Measurements from ENCODE around the gene SMAD6.
"Not testable (repeated sequence)": the region's sequence is repeated elsewhere in the genome, so short reads cannot be mapped to it uniquely, and the experiment has no call there.

Gene SMAD6

DNA sequence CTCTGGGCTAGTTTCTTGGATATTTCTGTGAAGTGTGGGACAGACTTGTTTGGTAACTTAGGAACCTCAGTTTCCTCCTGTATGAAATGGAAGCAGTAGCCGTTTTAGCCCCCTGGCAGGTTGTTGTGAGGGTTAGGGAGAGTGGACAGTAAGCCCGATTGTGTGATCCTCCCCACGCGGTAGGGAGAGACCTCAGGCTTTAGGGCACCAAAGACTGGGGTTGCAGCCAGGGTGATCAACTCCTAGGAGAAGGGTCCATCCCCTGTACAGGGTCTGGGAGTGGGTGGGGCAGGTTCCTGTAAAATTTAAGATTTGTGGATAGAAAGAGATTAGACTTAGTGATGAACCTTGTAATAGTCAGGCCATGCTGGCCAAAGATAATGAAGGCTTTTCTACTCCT is 120.5 kb downstream of the SMAD6 start:
- peaks cover 15% of the 10 kb centered on the region for H3K4me1 Mint-ChIP-seq (ENCODE audit: low read depth)
- peaks cover 11% of the 10 kb centered on the region for H3K27me3 Mint-ChIP-seq
- H3K27ac Mint-ChIP-seq, result no peak overlapping the region
- intact Hi-C loops (cut with micrococcal nuclease), result no loop called here
- H3K36me3 Mint-ChIP-seq (ENCODE audit: low read depth), result no peaks in the 10 kb centered on the region
- H3K9me3 Mint-ChIP-seq, result no peaks in the 10 kb centered on the region
- no peak overlapping the region for H3K4me3 Mint-ChIP-seq

DNA sequence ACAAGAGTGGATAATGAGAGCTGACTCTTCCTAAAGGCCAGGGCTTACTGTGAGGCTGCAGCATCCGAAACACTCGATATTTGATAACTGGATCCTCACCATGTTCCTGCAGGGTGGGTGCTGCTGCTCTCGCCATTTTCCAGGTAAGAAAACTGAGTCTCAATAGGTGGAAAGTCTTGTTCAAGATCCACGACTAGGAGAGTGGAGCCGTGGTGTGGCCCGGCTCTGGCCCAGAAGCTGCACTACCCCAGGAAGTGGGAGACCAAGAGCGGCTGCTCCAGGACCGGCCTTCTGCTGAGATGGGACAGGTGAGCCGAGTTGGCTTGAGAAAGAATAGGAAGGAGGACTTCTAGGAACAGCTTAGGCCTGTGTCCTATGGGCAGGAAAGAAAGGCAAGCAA is 121.6 kb downstream of the SMAD6 start:
- Mint-ChIP-seq H3K27ac (no peak overlapping the region), H3K36me3 (ENCODE audit: low read depth) (no peaks in the 10 kb centered on the region), H3K4me1 (ENCODE audit: low read depth) (peaks cover 15% of the 10 kb centered on the region), H3K27me3 (peaks cover 11% of the 10 kb centered on the region), H3K4me3 (no peak overlapping the region), H3K9me3 (no peaks in the 10 kb centered on the region)
- intact Hi-C loops (cut with micrococcal nuclease), result no loop called here

DNA sequence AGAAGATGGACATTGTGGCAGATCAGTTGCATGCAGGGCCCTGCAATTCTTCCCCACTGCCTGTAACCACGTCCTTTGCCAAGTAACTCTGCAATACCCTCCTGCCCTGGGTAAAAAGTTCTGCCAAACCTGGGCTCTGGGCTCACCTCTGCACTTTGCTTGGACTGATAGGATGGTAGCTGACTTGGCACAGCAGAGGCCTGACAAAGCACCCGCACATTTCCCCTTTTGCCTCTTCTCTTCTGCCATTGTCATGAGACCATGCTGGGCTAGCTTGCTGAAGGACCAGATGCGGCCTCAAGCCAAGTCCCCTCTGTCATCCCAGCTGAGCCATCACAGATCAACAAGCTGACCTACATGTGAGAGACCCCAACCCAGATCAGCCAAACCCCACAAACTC is 122.4 kb downstream of the SMAD6 start:
- Mint-ChIP-seq H3K36me3 (ENCODE audit: low read depth) (no peaks in the 10 kb centered on the region), H3K27ac (no peak overlapping the region), H3K4me1 (ENCODE audit: low read depth) (peaks cover 6% of the 10 kb centered on the region), H3K4me3 (no peak overlapping the region), H3K27me3 (peaks cover 7% of the 10 kb centered on the region), H3K9me3 (no peaks in the 10 kb centered on the region)
- intact Hi-C loops (cut with micrococcal nuclease), result no loop called here

DNA sequence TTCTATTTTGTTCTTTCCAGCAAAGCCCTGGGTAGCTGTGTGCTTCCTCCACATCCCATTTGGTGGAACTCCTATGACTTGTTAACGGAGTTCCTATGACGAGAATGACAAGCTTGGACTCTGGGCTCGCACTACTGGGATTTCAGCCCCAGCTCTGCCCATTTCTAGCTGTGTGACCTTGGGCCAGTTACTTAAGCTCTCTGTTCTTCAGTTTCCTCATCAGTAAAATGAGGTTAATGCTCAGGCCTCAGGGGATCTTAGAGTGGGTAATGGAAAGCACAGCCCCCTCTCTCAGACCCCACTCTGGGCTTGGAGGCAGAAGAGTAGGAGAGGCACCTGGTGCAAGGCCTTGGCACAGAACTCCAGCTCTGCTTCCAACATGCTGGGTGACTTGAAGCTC is 123.1 kb downstream of the SMAD6 start:
- intact Hi-C loops (cut with micrococcal nuclease), result no loop called here
- no peak overlapping the region for H3K4me3 Mint-ChIP-seq
- no peaks in the 10 kb centered on the region for H3K9me3 Mint-ChIP-seq
- peaks cover 5% of the 10 kb centered on the region for H3K27me3 Mint-ChIP-seq
- no peaks in the 10 kb centered on the region for H3K36me3 Mint-ChIP-seq (ENCODE audit: low read depth)
- H3K4me1 Mint-ChIP-seq (ENCODE audit: low read depth), result peaks cover 9% of the 10 kb centered on the region
- no peak overlapping the region for H3K27ac Mint-ChIP-seq

DNA sequence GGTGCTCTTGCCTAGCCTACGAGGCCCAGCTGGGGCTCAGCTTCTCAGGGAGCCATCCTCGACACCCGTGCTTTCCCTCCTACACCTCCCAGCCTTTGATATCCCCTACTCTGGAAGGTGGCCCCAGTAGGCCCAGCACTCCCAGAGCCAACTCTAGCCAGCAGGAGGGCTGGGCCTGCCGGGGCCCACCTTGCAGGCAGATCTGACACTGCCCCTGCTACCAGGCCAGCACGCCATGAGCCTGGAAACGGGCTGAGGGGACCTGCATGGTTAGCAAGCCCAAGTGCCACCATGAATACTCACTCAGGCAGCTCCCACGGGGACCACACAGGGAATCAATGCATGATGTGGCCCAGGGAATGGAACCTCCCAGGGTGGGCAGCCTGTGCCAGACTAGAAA is 123.7 kb downstream of the SMAD6 start:
- H3K27me3 Mint-ChIP-seq, result peaks cover 6% of the 10 kb centered on the region
- intact Hi-C loops (cut with micrococcal nuclease), result no loop called here
- H3K27ac Mint-ChIP-seq, result no peak overlapping the region
- H3K4me3 Mint-ChIP-seq, result no peak overlapping the region
- H3K36me3 Mint-ChIP-seq (ENCODE audit: low read depth), result no peaks in the 10 kb centered on the region
- no peaks in the 10 kb centered on the region for H3K9me3 Mint-ChIP-seq
- peaks cover 14% of the 10 kb centered on the region for H3K4me1 Mint-ChIP-seq (ENCODE audit: low read depth)

DNA sequence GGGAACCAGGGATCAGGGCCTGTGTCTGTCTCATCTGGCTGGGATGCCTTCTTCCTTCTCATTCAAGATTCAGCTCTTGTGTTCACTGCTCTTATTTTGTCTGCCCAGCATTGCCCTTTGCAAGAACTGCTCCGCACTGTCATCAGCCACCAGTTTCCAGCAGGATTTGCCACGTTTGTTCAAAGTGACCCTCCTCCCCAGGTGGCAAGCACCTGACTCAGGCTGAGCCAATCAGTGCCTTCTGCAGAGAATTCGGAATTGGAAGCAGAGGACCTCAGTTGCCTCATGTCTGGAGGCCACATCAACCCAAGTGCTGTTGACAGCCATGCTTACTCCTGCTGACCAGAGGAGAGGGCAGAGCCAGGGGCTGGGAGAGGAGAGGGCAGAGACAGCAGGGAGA is 124.5 kb downstream of the SMAD6 start:
- Mint-ChIP-seq H3K4me3 (no peak overlapping the region), H3K27ac (no peak overlapping the region), H3K4me1 (ENCODE audit: low read depth) (peaks cover 22% of the 10 kb centered on the region), H3K9me3 (no peaks in the 10 kb centered on the region), H3K36me3 (ENCODE audit: low read depth) (no peaks in the 10 kb centered on the region), H3K27me3 (peaks cover 5% of the 10 kb centered on the region)
- intact Hi-C loops (cut with micrococcal nuclease), result no loop called here

DNA sequence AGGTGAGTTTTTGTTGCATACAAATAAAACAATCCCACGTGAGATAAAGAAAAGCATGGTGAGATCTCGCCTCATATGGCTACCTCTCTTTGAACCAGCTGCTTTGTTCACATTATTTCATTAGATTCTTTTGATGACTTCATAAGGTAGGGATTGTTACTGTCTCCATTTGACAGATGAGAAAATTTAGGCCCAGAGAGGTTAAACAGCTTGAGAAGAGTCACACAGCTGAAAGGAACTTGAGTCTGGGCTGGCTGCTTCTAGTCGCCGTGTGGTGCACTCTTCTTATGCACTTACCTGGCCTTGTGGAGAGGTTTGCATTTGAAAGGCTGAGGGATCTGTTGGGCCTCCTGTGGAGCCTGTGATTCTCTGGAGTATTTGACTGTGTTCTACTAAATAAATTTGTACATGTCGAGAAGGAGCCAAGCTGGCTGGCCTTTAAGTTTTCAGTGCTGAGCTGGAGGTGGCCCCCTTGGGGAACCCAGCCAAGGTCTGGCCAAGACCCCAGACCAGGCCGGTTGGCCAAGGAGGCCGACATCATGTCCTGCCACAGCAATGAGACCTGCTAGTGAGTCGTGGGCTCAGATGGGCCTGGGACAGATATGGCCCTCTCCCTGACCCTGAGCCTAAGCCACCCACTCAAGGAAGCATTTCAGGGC is 125.1 kb downstream of the SMAD6 start:
- Mint-ChIP-seq H3K27me3 (peaks cover 5% of the 10 kb centered on the region), H3K4me1 (ENCODE audit: low read depth) (peaks cover 28% of the 10 kb centered on the region), H3K4me3 (no peak overlapping the region), H3K27ac (no peak overlapping the region), H3K9me3 (no peaks in the 10 kb centered on the region), H3K36me3 (ENCODE audit: low read depth) (no peaks in the 10 kb centered on the region)
- intact Hi-C loops (cut with micrococcal nuclease), result no loop called here

DNA sequence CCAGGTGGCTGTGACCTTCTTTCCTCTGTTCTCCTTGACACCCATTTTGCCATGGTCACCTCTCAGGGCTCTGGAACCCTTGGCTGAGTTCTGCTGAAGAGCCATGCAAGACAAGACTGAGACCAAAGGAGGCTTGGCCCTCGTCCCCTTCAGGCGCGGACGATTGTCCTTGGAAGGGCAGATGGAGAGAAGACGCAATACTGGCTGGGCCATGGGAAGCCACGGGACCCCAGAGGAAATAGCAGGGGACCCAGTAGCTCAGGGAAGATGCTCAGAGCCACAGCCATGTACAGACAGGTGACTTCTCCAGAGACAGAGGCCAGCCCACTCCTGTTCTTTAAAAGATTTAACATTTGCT is 125.6 kb downstream of the SMAD6 start:
- intact Hi-C loops (cut with micrococcal nuclease), result no loop called here
- Mint-ChIP-seq H3K27ac (no peak overlapping the region), H3K36me3 (ENCODE audit: low read depth) (no peaks in the 10 kb centered on the region), H3K27me3 (peaks cover 2% of the 10 kb centered on the region), H3K4me3 (no peak overlapping the region), H3K4me1 (ENCODE audit: low read depth) (peaks cover 33% of the 10 kb centered on the region), H3K9me3 (no peaks in the 10 kb centered on the region)

DNA sequence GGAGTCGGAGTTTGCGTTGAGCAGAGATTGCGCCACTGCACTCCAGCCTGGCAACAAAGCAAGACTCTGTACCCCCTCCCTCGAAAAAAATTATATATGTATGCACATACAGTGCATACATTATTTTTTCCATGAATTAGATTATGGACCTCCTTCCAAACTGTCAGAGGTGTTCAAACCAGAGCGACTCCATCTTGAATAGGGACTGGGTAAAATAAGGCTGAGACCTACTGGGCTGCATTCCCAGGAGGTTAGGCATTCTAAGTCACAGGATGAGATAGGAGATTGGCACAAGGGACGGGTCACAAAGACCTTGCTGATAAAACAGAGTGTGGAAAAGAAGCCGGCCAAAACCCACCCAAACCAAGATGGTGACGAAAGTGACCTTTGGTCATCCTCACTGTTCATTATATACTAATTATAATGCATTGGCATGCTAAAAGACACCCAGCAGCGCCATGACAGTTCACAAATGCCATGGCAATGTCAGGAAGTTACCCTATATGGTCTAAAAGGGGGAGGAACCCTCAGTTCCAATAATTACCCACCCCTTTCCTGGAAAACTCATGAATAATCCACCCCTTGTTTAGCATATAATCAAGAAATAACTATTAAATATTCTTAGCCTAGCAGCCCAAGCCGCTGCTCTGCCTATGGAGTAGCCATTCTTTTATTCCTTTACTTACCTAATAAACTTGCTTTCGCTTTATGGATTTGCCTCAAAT is 126.9 kb downstream of the SMAD6 start:
- H3K27ac Mint-ChIP-seq; intact Hi-C loops (cut with micrococcal nuclease); H3K36me3 Mint-ChIP-seq (ENCODE audit: low read depth); H3K9me3 Mint-ChIP-seq; H3K27me3 Mint-ChIP-seq; H3K4me3 Mint-ChIP-seq: not testable (repeated sequence)
- H3K4me1 Mint-ChIP-seq (ENCODE audit: low read depth), result peaks cover 43% of the 10 kb centered on the region

DNA sequence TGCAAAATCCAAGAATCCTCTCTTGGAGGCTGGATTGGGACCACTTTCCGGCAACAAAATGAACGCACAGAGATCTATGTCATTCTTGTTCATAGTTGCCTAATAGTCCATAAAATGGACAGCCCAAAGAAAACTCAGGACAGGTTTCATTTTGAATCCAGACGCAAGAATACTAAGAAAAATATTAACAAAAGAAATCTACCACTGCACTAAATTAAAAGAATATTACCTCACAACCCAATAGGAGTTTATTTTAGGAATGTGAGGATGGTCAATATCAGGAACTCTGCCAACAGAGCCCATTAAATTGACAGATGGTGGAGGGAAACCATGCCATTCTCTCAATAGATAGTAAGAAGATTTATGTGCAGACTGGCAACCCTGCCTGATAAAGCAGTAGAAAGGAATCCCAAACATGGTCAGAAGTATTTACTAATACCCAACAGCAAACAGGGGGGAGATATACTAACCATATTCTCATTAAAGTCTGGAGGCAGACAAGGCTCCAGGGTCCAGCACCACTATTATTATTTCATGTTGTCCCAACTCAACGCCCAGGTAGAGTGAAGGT is 127.6 kb downstream of the SMAD6 start:
- no peak overlapping the region for H3K27ac Mint-ChIP-seq
- intact Hi-C loops (cut with micrococcal nuclease), result no loop called here
- peaks cover 44% of the 10 kb centered on the region for H3K4me1 Mint-ChIP-seq (ENCODE audit: low read depth)
- no peaks in the 10 kb centered on the region for H3K36me3 Mint-ChIP-seq (ENCODE audit: low read depth)
- no peak overlapping the region for H3K4me3 Mint-ChIP-seq
- H3K27me3 Mint-ChIP-seq, result peaks cover 2% of the 10 kb centered on the region
- H3K9me3 Mint-ChIP-seq, result no peaks in the 10 kb centered on the region

DNA sequence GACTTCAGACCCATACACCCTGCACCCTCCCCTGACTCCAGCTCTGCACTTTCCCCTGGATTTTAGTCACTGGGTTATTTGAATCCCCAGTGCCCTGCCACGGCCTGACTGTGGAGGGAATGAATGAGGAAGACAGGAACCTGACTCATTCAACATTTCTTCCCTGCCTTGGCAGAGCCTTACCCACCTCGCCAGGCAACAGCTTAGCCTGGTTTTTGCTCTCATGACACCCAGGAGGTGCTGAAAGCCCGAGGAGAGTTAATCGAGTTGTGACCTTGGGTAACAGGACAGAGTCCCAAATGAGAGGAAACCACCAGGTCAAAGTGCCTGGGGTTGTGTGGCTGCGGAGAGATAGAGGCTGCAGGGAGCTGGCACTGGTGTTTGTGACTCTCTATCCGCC is 128.3 kb downstream of the SMAD6 start:
- intact Hi-C loops (cut with micrococcal nuclease), result no loop called here
- H3K27ac Mint-ChIP-seq, result no peak overlapping the region
- peaks cover 2% of the 10 kb centered on the region for H3K27me3 Mint-ChIP-seq
- no peaks in the 10 kb centered on the region for H3K9me3 Mint-ChIP-seq
- H3K4me3 Mint-ChIP-seq, result no peak overlapping the region
- H3K4me1 Mint-ChIP-seq (ENCODE audit: low read depth), result peaks cover 49% of the 10 kb centered on the region
- no peaks in the 10 kb centered on the region for H3K36me3 Mint-ChIP-seq (ENCODE audit: low read depth)

DNA sequence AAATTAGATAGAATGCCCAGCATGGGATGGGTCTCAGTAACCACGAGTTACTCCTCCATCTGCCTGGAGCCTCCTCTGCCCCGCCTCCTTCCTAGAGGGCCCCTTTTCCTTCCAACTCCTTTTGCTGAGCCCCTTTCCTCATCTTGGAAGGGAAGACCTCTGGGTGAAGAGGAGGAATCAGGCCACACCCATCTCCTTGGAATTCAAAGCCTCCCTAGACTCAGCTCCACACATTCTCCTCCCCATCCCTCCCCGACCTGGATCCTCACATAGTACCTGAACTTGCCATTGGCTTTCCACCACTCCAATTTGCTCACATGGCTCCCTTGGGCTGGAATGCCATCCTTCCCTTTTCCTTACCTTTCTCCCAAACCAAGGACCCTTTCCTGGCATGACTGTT is 128.8 kb downstream of the SMAD6 start:
- intact Hi-C loops (cut with micrococcal nuclease), result no loop called here
- no peak overlapping the region for H3K4me3 Mint-ChIP-seq
- H3K27ac Mint-ChIP-seq, result no peak overlapping the region
- H3K9me3 Mint-ChIP-seq, result no peaks in the 10 kb centered on the region
- H3K27me3 Mint-ChIP-seq, result peaks cover 2% of the 10 kb centered on the region
- peaks cover 51% of the 10 kb centered on the region for H3K4me1 Mint-ChIP-seq (ENCODE audit: low read depth)
- H3K36me3 Mint-ChIP-seq (ENCODE audit: low read depth), result no peaks in the 10 kb centered on the region

DNA sequence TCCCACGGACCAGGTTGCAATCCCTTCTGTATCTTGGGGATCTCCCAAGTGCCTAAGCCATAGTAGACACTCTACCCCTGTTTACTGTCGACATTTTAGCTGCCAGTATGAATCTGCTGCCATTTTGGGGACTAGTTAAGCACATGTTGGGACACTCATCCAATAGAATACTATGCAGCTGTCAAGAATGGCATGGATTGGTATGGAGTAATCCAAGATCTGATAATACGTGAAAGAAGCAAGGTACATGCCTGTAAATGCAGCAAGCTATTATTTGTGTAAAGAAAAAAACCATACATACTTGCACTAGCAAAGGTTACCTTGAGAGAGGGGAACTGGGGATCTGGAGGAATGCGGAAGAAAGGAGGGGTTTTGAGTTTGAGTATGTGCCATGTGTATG is 129.3 kb downstream of the SMAD6 start:
- no peaks in the 10 kb centered on the region for H3K36me3 Mint-ChIP-seq (ENCODE audit: low read depth)
- H3K27me3 Mint-ChIP-seq, result peaks cover 2% of the 10 kb centered on the region
- H3K27ac Mint-ChIP-seq, result peak overlapping the region; percentile 8
- intact Hi-C loops (cut with micrococcal nuclease), result no loop called here
- H3K4me3 Mint-ChIP-seq, result no peak overlapping the region
- no peaks in the 10 kb centered on the region for H3K9me3 Mint-ChIP-seq
- peaks cover 51% of the 10 kb centered on the region for H3K4me1 Mint-ChIP-seq (ENCODE audit: low read depth)

DNA sequence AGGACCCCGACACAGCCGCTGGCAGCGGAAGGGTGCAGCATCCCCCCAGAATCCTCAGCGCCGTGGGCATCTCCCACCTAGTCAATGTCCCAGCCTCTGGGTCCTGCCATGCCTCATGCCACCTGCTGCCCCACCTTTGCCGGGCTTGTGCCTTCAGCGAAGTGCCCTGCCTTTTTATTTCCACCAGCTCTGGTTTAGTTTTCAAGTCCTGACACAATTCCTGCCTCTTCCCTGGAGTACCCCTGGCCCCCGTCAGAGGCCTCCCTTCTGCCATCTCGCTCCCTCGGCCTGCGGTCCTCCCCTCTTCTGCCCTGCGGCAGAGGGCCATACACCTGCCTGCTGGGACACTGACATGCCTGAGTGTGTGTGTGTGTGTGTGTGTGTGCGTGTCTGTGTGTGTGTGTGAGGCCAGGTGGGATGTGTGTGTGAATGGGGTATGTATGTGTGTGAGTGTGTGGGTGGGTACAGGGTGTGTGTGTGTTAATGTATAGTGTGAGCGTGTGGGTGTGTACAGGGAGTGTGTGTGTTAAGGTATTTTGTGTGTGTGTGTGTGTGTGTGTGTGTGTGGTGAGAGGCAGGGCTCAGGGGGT is 129.9 kb downstream of the SMAD6 start:
- peaks cover 2% of the 10 kb centered on the region for H3K27me3 Mint-ChIP-seq
- H3K9me3 Mint-ChIP-seq, result no peaks in the 10 kb centered on the region
- peaks cover 51% of the 10 kb centered on the region for H3K4me1 Mint-ChIP-seq (ENCODE audit: low read depth)
- H3K4me3 Mint-ChIP-seq, result no peak overlapping the region
- peak overlapping the region; percentile 8 for H3K27ac Mint-ChIP-seq
- no peaks in the 10 kb centered on the region for H3K36me3 Mint-ChIP-seq (ENCODE audit: low read depth)
- intact Hi-C loops (cut with micrococcal nuclease), result no loop called here
